HG03097 (cell line): Measurements from ENCODE around the gene PIRT.

Experiments used
- ATAC-seq: cut with Tn5 transposase; IDR thresholded peaks from one replicate; pipeline ENCODE4 v1.9.1; 2021; ENCODE audit not compliant: unreplicated experiment, low FRiP score

The PIRT gene

DNA sequence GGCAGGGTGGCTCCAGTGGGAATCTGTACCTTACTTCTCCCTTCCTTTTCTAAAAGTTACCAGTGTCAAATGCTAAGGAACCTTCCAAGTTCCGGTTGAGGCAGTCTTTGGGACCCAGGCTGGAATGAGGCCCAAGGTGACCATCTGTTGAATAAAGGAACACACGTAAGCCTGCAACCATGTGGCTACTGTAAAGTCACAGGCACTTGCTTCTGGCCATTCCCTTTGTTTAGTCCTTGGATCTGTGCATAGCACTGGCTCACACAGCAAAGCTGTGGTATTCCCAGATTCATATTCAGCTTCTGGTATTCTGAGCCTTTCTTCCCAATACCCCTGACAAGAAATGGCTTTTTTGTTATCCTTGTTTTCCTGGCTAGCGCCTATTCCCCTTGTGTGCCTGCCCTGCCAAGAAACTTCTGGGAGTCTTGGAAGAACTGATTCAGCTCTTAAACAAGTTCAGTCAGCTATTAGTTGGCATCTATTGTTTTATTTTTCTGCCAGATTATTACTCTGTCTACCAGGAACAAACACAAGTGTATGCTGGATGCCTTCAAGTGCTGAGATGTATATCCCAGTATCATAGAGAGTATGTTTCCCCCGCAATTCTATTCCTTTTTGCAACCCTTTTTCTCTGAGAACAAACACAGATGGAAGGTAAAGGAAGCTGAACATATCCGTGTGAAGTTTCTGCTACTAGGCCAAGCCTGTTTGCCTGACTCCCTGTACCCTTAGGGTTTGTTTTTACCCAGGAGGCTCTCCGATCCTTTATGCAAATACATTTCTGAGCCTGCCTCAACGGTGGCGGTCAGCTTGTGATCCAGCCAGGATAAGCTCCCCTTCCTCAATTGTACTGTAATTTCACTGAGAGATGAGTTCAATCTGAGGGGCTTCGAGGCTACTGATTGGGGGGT lies 47.1 kb downstream of the PIRT start:
- ATAC-seq, result no peak

DNA sequence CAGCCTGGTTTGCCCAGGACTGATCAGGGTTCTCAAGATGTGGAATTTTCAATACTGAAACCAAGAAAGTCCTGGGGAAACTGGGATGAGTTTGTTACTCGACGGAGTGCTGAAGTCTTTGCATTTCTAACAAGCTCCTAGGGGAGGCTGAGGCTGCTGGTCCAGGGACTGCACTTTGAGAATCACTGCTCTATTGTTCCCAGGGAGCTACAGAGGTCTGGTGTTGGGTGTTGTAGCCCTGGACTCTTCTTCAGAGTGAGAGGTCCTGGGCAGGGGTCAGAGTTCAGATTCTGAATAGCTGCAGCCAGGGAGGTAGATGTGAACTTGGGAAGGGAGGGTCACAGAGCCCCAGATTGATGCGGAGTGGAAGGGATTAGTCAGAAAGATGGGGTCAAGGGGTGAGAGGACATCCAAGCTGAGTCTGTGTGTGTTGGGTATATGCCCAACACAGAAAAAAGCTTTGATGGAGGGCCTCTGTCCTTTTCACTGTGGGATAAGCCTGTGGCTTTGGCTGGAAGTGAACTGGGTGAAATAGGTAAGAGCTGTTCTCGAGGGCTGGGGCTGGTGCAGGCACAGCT lies 48.1 kb downstream of the PIRT start:
- no peak for ATAC-seq

DNA sequence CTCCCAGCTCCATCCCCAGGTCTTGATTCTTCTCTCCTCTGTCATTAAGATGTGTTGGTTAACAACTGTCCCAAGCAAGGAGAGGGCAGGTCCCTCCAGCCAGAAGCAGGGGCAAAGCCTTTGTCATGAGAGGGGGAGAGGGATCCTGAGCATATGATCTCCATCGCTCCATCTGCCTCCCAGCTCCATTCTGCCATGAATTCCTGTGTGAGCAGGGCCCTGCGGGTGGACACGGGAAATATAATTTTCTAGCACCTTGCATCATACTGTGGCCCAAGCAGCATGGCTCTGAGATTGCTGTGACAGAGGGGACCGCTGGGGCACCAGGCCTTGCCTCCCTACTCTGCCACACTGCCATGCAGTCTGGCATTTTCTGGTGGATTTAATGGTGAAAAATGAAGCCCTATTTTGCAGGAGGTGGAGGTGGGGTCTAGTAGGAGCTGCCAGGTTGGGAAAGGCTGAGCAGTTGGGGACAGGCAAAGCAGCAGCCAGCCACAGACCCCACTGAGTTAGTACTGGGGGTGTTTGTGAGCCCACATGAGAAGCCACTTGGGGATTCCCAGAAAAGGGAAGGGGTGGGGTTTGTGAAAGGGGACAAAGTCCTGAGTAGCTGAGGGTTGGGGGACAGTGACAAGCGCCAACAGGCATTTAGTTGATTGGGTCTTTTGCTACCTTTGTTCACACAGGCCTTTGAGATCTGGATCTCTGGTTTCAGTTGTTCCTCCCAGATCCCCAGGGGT lies 50.4 kb downstream of the PIRT start:
- ATAC-seq, result no peak

DNA sequence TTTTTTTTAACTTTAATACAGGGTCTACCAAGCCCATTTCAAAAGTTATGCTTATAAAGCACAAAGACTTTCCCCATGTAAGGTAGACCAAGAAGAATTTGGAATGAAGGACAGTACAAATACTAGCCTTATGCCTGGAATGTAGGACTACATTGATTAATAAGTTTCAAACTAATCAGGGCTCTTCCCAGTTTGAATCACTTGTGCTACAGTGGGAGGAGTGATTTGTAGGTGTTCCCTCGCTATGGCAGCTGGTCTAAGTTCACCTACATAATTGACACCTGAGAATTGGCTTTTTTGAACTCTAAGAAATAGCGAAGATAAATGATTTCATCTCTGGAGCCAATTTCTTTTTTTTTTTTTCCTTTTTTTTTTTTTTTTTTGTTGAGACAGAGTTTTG lies 52.6 kb downstream of the PIRT start:
- no peak for ATAC-seq

DNA sequence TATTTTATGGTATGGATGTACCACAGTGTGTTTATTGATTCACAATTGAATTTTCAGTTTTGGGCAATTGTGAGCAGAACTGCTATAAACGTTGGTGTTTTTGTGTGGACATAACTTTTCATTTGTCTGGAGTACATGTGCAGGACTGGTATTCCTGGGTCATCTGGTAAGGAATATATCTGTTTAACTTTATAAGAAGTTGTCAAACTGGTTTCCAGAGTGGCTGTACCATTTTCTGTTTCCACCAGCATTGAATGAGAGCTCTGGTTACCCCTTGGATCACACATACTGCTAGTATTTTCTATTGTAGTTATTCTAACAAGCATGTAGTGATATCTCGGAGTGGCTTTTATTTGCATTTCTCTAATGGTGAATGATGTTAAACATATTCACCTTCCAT lies 58.3 kb downstream of the PIRT start:
- ATAC-seq, result no peak

DNA sequence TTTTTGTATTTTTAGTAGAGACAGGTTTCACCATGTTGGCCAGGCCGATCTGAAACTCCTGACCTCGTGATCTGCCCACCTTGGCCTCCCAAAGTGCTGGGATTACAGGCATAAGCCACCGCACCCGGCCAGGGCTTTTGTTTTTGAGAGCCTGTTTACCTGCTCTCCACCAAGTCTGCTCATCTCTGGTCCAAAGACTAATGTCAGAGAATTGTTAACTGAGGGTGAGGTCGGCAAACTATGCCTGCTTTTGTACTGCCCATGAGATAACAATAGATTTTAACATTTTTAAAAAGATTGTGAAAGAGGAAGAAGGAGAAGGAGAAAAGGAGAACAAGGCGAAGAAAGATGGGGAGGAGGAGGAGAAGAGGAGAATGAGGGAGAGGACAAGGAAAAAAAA lies 60.0 kb downstream of the PIRT start:
- no peak for ATAC-seq

DNA sequence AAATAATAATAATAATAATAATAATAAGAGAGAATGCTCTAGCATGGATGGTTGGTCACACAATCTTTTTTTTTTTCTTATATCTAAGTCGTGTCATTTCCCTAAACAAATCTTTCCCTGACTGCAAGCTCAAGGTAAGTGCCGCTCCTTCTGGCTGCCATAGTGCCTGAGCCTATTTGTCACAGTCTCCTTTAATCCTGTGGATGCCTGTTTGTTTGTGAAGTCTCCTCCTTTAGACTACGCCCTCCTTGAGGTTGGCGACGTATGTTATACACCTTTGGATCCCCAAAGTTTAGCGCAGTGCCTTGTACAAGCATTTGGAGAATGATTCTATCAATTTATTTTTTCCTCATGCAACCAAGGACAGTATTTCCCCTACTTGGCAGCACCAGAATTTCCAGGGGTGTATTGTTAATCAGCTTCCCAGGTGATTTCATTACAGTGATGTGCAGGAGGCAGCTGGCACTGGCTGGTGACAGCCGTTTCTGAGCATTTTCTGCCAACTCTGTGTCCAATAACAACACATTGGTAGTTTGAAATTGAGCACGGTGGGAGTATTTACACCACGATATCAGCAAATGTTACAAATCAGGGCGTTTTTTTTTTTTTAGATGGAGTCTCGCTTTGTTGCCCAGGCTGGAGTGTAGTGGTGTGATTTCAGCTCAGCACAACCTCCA lies 60.6 kb downstream of the PIRT start:
- no peak for ATAC-seq

DNA sequence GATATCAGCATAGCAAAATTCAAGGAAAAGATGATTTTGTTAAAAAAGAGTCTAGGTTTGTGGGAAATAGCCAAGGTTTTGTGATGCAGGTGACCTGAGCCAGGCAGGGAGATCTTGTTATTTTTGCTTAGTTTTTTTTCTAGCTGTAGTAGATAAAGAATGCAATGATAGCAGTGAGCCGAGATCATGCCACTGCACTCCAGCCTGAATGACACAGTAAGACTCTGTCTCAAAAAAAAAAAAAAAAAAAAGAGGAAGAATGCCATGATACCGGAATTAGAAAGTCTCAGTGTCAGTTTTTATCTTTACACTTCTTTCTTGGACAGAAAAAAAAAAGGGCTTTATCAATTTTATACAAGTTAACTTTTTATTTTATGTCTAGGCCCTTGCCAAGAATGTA lies 61.5 kb downstream of the PIRT start:
- ATAC-seq, result no peak

DNA sequence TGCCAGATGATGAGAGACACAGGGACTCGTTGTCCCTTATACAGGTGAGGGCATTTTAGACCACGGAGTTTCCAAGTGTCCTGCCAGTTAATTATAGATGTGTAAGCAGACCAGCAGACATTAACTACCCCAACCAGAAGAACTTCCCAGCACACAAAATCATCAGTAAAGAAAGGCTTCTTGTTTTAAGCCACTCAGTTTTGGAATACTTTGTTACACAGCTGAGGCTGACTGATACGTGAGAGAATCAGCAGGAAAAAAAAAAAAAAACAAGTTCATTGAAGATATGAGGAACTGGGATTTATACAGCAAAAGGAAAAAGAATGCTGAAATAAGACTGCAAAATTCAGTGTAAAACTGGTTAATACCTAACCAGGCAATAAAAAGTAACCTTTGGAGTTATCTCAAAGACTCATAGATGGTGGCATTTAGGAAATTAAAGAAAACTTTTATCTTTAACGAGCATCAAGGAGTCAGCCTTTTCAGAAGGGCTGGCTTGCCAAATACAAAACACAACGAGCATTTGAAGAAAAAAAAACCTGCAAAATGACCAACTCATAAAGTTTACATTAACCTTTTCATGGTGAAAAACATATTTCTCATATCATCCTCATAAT lies 62.0 kb downstream of the PIRT start:
- ATAC-seq, result no peak

DNA sequence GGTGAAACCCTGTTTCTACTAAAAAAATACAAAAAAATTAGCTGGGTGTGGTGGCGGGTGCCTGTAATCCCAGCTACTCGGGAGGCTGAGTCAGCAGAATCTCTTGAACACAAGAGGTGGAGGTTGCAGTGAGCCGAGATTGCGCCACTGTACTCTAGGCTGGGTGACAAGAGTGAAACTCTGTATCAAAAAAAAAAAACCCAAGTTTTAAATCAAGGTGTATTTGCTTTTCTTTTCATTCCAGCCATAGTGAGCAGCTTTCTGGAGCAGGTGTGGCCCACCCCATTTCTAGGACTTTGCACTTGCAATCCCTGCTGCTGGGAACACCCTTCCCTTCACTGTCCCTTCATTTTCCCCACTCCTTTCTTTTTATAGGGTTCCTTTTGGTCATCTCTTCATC lies 62.8 kb downstream of the PIRT start:
- no peak for ATAC-seq

DNA sequence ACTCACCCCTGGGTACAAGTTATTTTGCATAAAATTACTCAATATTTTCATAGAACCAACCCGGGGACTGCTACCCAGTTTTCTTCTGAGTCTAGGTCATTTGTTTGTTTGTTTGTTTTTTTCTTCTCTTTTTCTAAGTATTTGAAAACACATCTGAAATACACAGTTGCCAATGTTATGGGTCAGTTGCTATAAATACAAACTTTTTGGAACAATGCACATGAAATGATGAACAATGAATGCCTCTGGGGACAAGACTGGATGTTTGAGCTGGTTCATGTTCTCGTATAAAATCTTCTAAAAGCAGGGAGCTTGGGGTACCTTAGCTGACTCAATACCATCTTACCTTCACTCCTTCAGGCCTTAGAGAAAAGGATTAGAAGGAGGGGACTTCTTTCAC lies 64.5 kb downstream of the PIRT start:
- ATAC-seq, result no peak
